GM12892 (cell line): ENCODE measurements around the gene UBN1.

ENCODE experiments used
- POLR2A ChIP-seq: IDR thresholded peaks from 2 replicates; pipeline ENCODE4 v1.6.1; 2011; ENCODE audit warnings: low read depth, low read length, control low read depth
- POLR2AphosphoS5 ChIP-seq: IDR thresholded peaks from 2 replicates; pipeline ENCODE4 v1.6.1; 2011; ENCODE audit warnings: low read depth, low read length, control low read depth

- no peak for TF ChIP-seq POLR2A
- TF ChIP-seq POLR2AphosphoS5 = no peak
These were observed 48.8 kb upstream of the UBN1 start for GRCh38 chr16:4798456-4798855.
